ENCODE measurements around the gene SFXN1. TPM values are rescaled to one million over a fixed set of nuclear protein-coding genes. Genes with fewer than 3 reads are reported as not detected.

SFXN1 gene
- total RNA-seq: 49.2 TPM

DNA sequence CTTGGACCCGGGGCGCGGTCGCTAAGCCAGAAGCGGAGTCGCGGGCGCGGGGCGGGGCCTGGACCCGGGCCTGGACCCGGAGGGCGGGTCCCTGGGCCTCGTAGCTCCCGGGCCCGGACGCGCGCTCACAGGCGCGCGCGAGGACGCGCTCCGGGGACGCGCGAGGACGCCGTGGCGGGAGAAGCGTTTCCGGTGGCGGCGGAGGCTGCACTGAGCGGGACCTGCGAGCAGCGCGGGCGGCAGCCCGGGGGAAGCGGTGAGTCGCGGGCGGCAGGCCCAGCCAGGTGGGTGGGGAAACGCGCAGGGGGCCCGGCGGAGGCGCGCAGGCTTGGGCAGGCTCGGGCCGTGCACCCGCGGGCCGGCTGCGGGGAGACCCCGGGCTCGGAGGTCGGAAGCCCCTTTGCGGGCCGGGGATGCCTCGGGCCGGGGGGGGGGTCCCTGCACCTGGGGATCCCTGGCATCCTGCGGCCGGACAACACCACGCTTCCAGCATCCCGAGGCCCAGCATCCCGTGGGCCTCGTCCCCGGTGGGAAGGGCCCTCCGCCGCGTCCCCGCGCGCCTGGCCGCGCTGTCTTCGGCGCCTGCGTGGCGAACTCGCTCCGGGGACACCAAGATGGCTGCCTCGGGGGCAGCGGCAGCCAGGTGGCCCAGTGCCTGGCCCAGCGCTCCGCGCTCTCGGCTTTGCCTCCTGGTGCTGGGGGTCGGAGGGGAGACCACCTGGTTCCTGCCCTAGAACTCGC is at the start of gene SFXN1:
Gene SFXN1 (plus strand): TSS at position 177 of the 741 bp plus-strand sequence. CDS start 13,544 bp downstream, outside the sequence.

DNA sequence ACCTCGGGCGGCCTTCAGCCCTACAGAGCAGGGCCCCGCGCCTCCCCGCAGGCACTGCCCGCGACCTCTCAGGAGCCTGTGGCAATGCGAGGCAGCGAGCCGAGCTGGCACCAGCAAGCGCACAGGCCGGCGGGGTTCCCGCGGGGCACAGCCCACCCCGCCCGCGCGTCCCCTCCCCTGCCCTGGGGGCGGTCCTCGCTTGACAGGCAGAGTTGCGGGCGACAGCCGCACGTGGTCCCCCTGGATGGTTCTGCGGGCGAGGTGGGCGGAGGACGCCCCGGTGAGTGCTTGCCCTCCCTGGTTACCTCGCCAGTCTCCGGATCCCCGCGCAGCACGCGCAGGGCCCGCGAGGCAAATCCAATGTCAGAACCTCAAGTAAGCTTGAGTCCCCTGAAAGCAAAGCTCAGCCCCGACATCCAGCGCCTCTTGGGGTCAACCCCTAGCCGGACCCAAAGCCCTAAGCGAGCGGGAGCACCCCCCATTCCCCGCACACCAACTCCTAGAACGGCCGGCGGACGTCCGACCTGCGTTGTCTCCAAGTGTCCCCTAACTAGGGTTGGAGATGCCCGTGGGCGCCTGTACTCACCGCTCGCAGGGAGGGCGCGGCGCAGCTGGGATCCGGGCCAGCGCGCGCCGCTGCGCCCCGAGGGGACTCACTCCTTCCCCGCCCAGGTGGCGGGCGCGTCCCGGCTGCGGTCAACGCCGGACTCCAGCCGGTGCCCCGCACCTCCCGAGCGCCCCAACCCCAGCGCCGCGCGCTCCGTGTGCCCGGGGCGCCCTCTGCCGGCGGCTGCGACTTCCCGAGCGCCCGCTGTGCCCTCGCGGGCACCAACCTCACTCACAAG is 34.1 kb upstream of the SFXN1 start, which contains the start of gene DRD1:
Gene DRD1 (minus strand): TSS at position 123 of the 845 bp plus-strand sequence. CDS start 1,083 bp downstream, outside the sequence.

Other genes with a start within 250 kb of the SFXN1 start
- gene DRD1, start 34.4 kb upstream of the SFXN1 start, total RNA-seq: not detected
- gene HRH2, start 179.5 kb downstream of the SFXN1 start, total RNA-seq: 3.2 TPM